CD14-positive monocyte (primary cell): ENCODE data around the gene RAB27B. TPM values are rescaled to one million over a fixed set of nuclear protein-coding genes. Genes with fewer than 3 reads are reported as not detected.

Source experiments
- DNase-seq, 3 donors: peaks; one replicate each; pipeline ENCODE4 v3.0.0-alpha.2; 2011 to 2022
- H2AFZ ChIP-seq: 2 replicates; pipeline ENCODE4 v1.6.0; 2012; ENCODE audit warnings: mild to moderate bottlenecking, low read depth, low read length, inconsistent platforms; ENCODE audit not compliant: insufficient read depth, poor library complexity, severe bottlenecking
- H3K27ac ChIP-seq, 2 donors: 1 replicate in 1 of 2; 2 replicates in 1 of 2; pipeline ENCODE4 v1.5.1; 2012 to 2013; ENCODE audit warnings: low read length in 2 of 2, control low read depth in 1 of 2, inconsistent platforms in 1 of 2, low read depth in 1 of 2, mild to moderate bottlenecking in 1 of 2
- H3K27me3 ChIP-seq, 2 donors: one replicate each; pipeline versions ENCODE4 v1.6.0 to v1.6.1; 2011 to 2013; ENCODE audit warnings: low read length in 2 of 2; ENCODE audit not compliant: control insufficient read depth in 2 of 2, insufficient read depth in 2 of 2
- H3K36me3 ChIP-seq, 2 donors: replicated peaks in 1 of 2; 1 replicate in 1 of 2; 2 replicates in 1 of 2; pipeline versions ENCODE4 v1.5.1 to v1.6.1; 2012 to 2013; ENCODE audit warnings: low read length in 2 of 2, control low read depth in 1 of 2, inconsistent platforms in 1 of 2, mild to moderate bottlenecking in 1 of 2; ENCODE audit not compliant: insufficient read depth in 2 of 2, control insufficient read depth in 1 of 2
- H3K4me1 ChIP-seq, 2 donors: 1 replicate in 1 of 2; 2 replicates in 1 of 2; pipeline versions ENCODE4 v1.5.1 to v1.6.1; 2012 to 2013; ENCODE audit warnings: low read length in 2 of 2, control low read depth in 1 of 2, inconsistent platforms in 1 of 2, mild to moderate bottlenecking in 1 of 2, moderate library complexity in 1 of 2; ENCODE audit not compliant: insufficient read depth in 2 of 2, control insufficient read depth in 1 of 2
- H3K4me2 ChIP-seq: replicated peaks from 2 replicates; pipeline ENCODE3; 2012; ENCODE audit warnings: low read length, moderate library complexity, mild to moderate bottlenecking; ENCODE audit not compliant: poor library complexity, severe bottlenecking; ENCODE audit errors: extremely low read depth
- H3K4me3 ChIP-seq, 3 experiments: fragments of 200-600 bp in 1 of 3; sonication (generic) in 1 of 3; replicated peaks in 1 of 3; 1 replicate in 2 of 3; 2 replicates in 1 of 3; pipeline ENCODE4 v1.5.1; 2011 to 2013; ENCODE audit warnings: low read length in 3 of 3, mild to moderate bottlenecking in 3 of 3, control low read depth in 2 of 3, low read depth in 2 of 3, inconsistent platforms in 1 of 3, moderate library complexity in 1 of 3
- H3K79me2 ChIP-seq: 2 replicates; pipeline ENCODE4 v1.6.0; 2012; ENCODE audit warnings: mild to moderate bottlenecking, control low read depth, inconsistent platforms, low read length, moderate library complexity; ENCODE audit not compliant: insufficient read depth
- H3K9ac ChIP-seq: 2 replicates; pipeline ENCODE4 v1.6.0; 2017; ENCODE audit warnings: low read length, mild to moderate bottlenecking; ENCODE audit not compliant: insufficient read depth, poor library complexity, severe bottlenecking
- H3K9me3 ChIP-seq, 2 donors: replicated peaks in 1 of 2; 1 replicate in 1 of 2; 2 replicates in 1 of 2; pipeline versions ENCODE4 v1.5.1 to v1.6.1; 2012 to 2013; ENCODE audit warnings: low read length in 2 of 2, control low read depth in 1 of 2; ENCODE audit not compliant: control insufficient read depth in 1 of 2, insufficient read depth in 1 of 2
- H4K20me1 ChIP-seq: 2 replicates; pipeline ENCODE4 v1.6.0; 2012; ENCODE audit warnings: mild to moderate bottlenecking, low read length, control low read depth, moderate library complexity; ENCODE audit not compliant: insufficient read depth
- H3K27ac Mint-ChIP-seq, 7 donors: one replicate each; pipeline ENCODE4 v1.8.0; 2020; ENCODE audit warnings: mild to moderate bottlenecking in 7 of 7, mixed read lengths in 7 of 7, moderate library complexity in 6 of 7, inconsistent platforms in 2 of 7
- H3K27me3 Mint-ChIP-seq, 3 donors: one replicate each; pipeline ENCODE4 v1.8.0; 2021 to 2022; ENCODE audit warnings: low read depth in 3 of 3, mild to moderate bottlenecking in 3 of 3, mixed read lengths in 3 of 3, moderate library complexity in 3 of 3, inconsistent platforms in 1 of 3
- H3K36me3 Mint-ChIP-seq, 2 donors: one replicate each; pipeline ENCODE4 v1.8.0; 2020; ENCODE audit warnings: mixed read lengths in 2 of 2, inconsistent platforms in 1 of 2, mild to moderate bottlenecking in 1 of 2
- H3K4me1 Mint-ChIP-seq: one replicate; pipeline ENCODE4 v1.8.0; 2020; ENCODE audit warnings: mild to moderate bottlenecking, mixed read lengths
- H3K4me3 Mint-ChIP-seq, 2 donors: one replicate each; pipeline ENCODE4 v1.8.0; 2020; ENCODE audit warnings: mild to moderate bottlenecking in 2 of 2, mixed read lengths in 2 of 2, moderate library complexity in 1 of 2
- H3K9me3 Mint-ChIP-seq, 7 donors: one replicate each; pipeline ENCODE4 v1.8.0; 2020 to 2022; ENCODE audit warnings: mixed read lengths in 7 of 7, mild to moderate bottlenecking in 6 of 7, moderate library complexity in 6 of 7, inconsistent platforms in 2 of 7
- CTCF ChIP-seq: fragments of 200-600 bp; IDR thresholded peaks from one replicate; pipeline ENCODE4 v1.8.0; 2022; ENCODE audit warnings: antibody characterized with exemption, mild to moderate bottlenecking
- WGBS: methylation state at CpG from one replicate; pipeline ENCODE4 v1.1.5; 2013; ENCODE audit warnings: missing lambda C conversion rate; ENCODE audit not compliant: insufficient coverage; 5-methylcytosine and 5-hydroxymethylcytosine counted together
- intact Hi-C, 2 donors: fragments of 100-400 bp; cut with micrococcal nuclease; formaldehyde crosslinking; loops; one replicate each; pipeline versions ENCODE4 v1.15.0 to v1.15.1; 2023
- polyA plus RNA-seq, 3 donors: library from polyadenylated mRNA; depleted of rRNA in 1 of 3; unstranded in 2 of 3; stranded (reverse) in 1 of 3; fragments of 300-500 nt in 2 of 3; fragments of >200 nt in 1 of 3; fragmentation: Illumina TruSeq in 2 of 3; gene quantifications; 1 replicate in 2 of 3; 2 replicates in 1 of 3; pipeline ENCODE4 v1.2.3, GENCODE V29; 2012 to 2021

Gene RAB27B
- polyA plus RNA-seq, 3 donors = 0.11 to 0.13 TPM; not detected in 1

DNA sequence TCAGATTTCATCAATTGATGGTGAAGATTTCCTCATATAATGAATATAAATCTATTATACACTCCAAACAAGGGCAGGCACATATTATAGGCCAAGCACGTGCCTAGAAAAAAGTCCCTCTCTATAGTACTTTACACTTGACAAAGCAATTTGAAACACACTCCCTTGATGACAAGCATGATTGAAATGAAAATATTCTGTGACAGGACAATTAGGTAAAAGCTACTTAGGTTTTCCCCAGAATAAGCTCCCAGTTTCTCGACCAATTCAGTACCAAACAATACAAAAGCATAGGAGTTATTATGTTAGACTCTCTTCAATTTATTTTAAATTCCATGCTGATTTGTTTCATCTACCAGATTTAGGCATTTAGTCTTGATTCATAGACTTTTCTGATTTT lies 83.3 kb downstream of the RAB27B start:
- Histone ChIP-seq H3K9ac (no peak overlapping the region), H3K36me3 (no peaks in the 10 kb centered on the region), H4K20me1 (no peaks in the 10 kb centered on the region), H3K79me2 (no peaks in the 10 kb centered on the region), H3K9me3 (peaks cover 0 to 14% of the 10 kb centered on the region in 2 donors), H2AFZ (no peak overlapping the region), H3K4me3 (no peak overlapping the region), H3K27ac (no peak overlapping the region), H3K4me2 (no peak overlapping the region), H3K4me1 (no peaks in the 10 kb centered on the region), H3K27me3 (no peaks in the 10 kb centered on the region)
- DNase-seq = no peak
- no peak overlapping the region for H3K4me3 Mint-ChIP-seq
- peaks cover 0 to 15% (median 2%) of the 10 kb centered on the region in 7 donors for H3K9me3 Mint-ChIP-seq
- H3K4me1 Mint-ChIP-seq = no peaks in the 10 kb centered on the region
- H3K36me3 Mint-ChIP-seq = no peaks in the 10 kb centered on the region
- H3K27me3 Mint-ChIP-seq = peaks cover 0 to 2% (median 2%) of the 10 kb centered on the region in 3 donors
- intact Hi-C loops = no loop called here
- H3K27ac Mint-ChIP-seq = no peak overlapping the region
- no peak for TF ChIP-seq CTCF
- no CpG with 5 or more reads among the region's 2 CpGs for WGBS

DNA sequence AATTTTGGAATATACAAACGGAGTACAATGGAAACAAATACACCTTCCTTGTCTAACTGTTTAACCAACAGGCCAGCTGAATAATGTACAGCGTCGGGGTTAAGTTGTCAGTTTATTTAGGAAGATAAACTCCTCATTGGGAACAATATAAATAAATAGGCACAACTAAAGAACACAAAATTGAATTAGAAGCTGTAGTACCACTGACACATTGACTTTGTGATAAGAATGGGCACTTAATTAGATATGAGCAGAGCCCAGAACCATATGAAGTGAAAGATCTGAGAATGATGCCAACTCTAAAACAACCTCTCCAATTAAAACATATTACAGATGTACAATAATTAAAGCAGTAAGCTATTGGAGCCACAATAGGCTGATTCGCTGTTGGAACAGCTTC lies 86.5 kb downstream of the RAB27B start:
- H3K4me2 ChIP-seq = no peak overlapping the region
- no peak for TF ChIP-seq CTCF
- Mint-ChIP-seq H3K9me3 (peaks cover 0 to 9% (median under 1%) of the 10 kb centered on the region in 7 donors), H3K27me3 (peaks cover 2 to 3% (median 2%) of the 10 kb centered on the region in 3 donors), H3K36me3 (no peaks in the 10 kb centered on the region), H3K4me1 (no peaks in the 10 kb centered on the region), H3K27ac (no peak overlapping the region), H3K4me3 (no peak overlapping the region)
- intact Hi-C loops = no loop called here
- H2AFZ ChIP-seq = no peak overlapping the region
- peaks cover 0 to 8% of the 10 kb centered on the region in 2 donors for H3K9me3 ChIP-seq
- H3K27me3 ChIP-seq = no peaks in the 10 kb centered on the region
- H3K4me1 ChIP-seq = no peaks in the 10 kb centered on the region
- no peaks in the 10 kb centered on the region for H3K79me2 ChIP-seq
- no peak overlapping the region for H3K4me3 ChIP-seq
- no CpG with 5 or more reads among the region's 4 CpGs for WGBS
- H3K27ac ChIP-seq = no peak overlapping the region
- no peak for DNase-seq
- no peak overlapping the region for H3K9ac ChIP-seq
- no peaks in the 10 kb centered on the region for H4K20me1 ChIP-seq
- H3K36me3 ChIP-seq = no peaks in the 10 kb centered on the region
